Natural killer cell treated with Interleukin-12 subunit alpha and Interleukin-12 subunit beta and Interleukin-15 and Interleukin-18, amount 100 ng/mL, for 72 hours (primary cell): ENCODE measurements around the gene PCAT6. TPM values are rescaled to one million over a fixed set of nuclear protein-coding genes. Genes with fewer than 3 reads are reported as not detected.

Source experiments
- ATAC-seq, 2 donors: fragments of 150-1000 bp; cut with Tn5 transposase in 1 of 2; sonication (Bioruptor Pico), chemical (Tn5 transposase) in 1 of 2; 2 replicates each; pipeline ENCODE4 v1.10.0; 2021
- DNase-seq: peaks from one replicate; pipeline ENCODE4 v3.0.0; 2022; ENCODE audit warnings: low spot score
- H3K27ac Mint-ChIP-seq, 2 donors: 1 replicate in 1 of 2; 2 replicates in 1 of 2; pipeline ENCODE4 v1.8.0; 2022; ENCODE audit warnings: mixed read lengths in 2 of 2, mild to moderate bottlenecking in 1 of 2, moderate library complexity in 1 of 2
- H3K27me3 Mint-ChIP-seq, 2 donors: 1 replicate in 1 of 2; 2 replicates in 1 of 2; pipeline ENCODE4 v1.8.0; 2022; ENCODE audit warnings: mixed read lengths in 2 of 2
- H3K36me3 Mint-ChIP-seq: one replicate; pipeline ENCODE4 v1.8.0; 2022; ENCODE audit warnings: mixed read lengths
- H3K4me1 Mint-ChIP-seq, 2 donors: 1 replicate in 1 of 2; 2 replicates in 1 of 2; pipeline ENCODE4 v1.8.0; 2022; ENCODE audit warnings: low read depth in 2 of 2, mixed read lengths in 2 of 2, mild to moderate bottlenecking in 1 of 2
- H3K4me3 Mint-ChIP-seq: one replicate; pipeline ENCODE4 v1.8.0; 2022; ENCODE audit warnings: mixed read lengths
- H3K9me3 Mint-ChIP-seq: 2 replicates; pipeline ENCODE4 v1.8.0; 2022; ENCODE audit warnings: mixed read lengths
- total RNA-seq, 2 donors: library from RNA; stranded (reverse); gene quantifications; one replicate each; pipeline ENCODE4 v1.2.3, GENCODE V29; 2022

PCAT6 gene
- total RNA-seq, 2 donors from 2014 or later: 1.0 to 1.4 TPM

- Mint-ChIP-seq H3K4me3 (no peak overlapping the region), H3K27me3 (no peaks in the 10 kb centered on the region), H3K4me1 (peaks cover 34 to 39% of the 10 kb centered on the region in 2 donors), H3K27ac (no peak overlapping the region), H3K9me3 (no peaks in the 10 kb centered on the region), H3K36me3 (no peaks in the 10 kb centered on the region)
- ATAC-seq (no peak), DNase-seq (no peak)
Measured at GRCh38 chr1:202801175-202801574, 9.6 kb upstream of the PCAT6 start.

DNA sequence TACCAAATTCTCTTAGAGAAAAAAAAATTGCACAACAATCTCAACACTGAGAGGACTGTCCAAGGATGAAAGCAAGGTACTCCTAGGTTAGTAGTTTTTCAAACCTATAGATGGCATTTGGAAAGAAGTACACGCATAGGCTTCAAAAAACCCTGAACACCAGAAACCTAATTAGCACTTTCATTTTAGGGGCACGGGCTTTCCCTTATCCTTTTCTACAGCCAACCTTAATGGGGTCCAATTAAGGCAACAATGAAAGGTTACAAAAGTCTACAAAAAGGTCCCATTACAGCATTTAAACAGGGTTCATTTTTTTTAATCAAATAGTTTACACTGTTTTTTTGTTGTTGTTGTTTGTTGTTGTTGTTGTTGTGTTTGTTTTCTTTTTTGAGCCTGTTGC is 8.7 kb upstream of the PCAT6 start:
- DNase-seq: no peak
- Mint-ChIP-seq H3K36me3 (no peaks in the 10 kb centered on the region), H3K9me3 (no peaks in the 10 kb centered on the region), H3K4me1 (peaks cover 38 to 39% of the 10 kb centered on the region in 2 donors), H3K27ac (no peak overlapping the region), H3K4me3 (no peak overlapping the region), H3K27me3 (no peaks in the 10 kb centered on the region)
- ATAC-seq: no peak

- Mint-ChIP-seq H3K27ac (no peak overlapping the region), H3K9me3 (no peaks in the 10 kb centered on the region), H3K36me3 (no peaks in the 10 kb centered on the region), H3K4me3 (no peak overlapping the region), H3K27me3 (no peaks in the 10 kb centered on the region), H3K4me1 (peaks cover 33 to 38% of the 10 kb centered on the region in 2 donors)
- DNase-seq (no peak), ATAC-seq (no peak)
Measured at GRCh38 chr1:202802998-202803932, 7.5 kb upstream of the PCAT6 start.

DNA sequence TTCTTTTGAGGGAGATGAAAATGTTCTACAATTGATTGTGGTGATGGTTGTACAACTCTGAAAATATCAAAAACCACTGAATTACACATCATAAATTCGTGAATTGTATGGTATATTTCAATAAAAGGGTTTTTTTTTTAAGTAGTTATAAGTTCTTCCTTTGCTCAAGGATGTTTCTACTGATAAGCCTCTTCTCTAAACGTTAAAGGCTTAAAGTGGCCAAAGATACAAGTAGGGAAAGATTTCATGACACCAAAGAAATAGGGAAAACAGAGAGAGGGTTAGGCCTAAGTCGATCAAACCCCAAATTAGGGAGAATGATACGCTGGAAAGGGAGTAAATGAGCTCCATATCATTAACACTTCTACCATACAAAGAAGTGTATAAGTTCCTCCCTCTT is 6.6 kb upstream of the PCAT6 start:
- H3K36me3 Mint-ChIP-seq: no peaks in the 10 kb centered on the region
- no peak for DNase-seq
- H3K4me1 Mint-ChIP-seq: peaks cover 41 to 46% of the 10 kb centered on the region in 2 donors
- no peaks in the 10 kb centered on the region for H3K9me3 Mint-ChIP-seq
- no peak overlapping the region for H3K4me3 Mint-ChIP-seq
- ATAC-seq: no peak
- no peaks in the 10 kb centered on the region for H3K27me3 Mint-ChIP-seq
- peak overlapping the region; percentile 18 to 23 for H3K27ac Mint-ChIP-seq

GRCh38 chr1:202805886-202806844 is 4.6 kb upstream of the PCAT6 start:
- H3K4me1 Mint-ChIP-seq: peaks cover 43 to 48% of the 10 kb centered on the region in 2 donors
- H3K27ac Mint-ChIP-seq: peak overlapping the region; percentile 89 to 97
- no peaks in the 10 kb centered on the region for H3K9me3 Mint-ChIP-seq
- H3K27me3 Mint-ChIP-seq: no peaks in the 10 kb centered on the region
- H3K36me3 Mint-ChIP-seq: no peaks in the 10 kb centered on the region
- peak overlapping the region; percentile 89 for H3K4me3 Mint-ChIP-seq
- ATAC-seq (peak; percentile 12 to 41), DNase-seq (no peak)

DNA sequence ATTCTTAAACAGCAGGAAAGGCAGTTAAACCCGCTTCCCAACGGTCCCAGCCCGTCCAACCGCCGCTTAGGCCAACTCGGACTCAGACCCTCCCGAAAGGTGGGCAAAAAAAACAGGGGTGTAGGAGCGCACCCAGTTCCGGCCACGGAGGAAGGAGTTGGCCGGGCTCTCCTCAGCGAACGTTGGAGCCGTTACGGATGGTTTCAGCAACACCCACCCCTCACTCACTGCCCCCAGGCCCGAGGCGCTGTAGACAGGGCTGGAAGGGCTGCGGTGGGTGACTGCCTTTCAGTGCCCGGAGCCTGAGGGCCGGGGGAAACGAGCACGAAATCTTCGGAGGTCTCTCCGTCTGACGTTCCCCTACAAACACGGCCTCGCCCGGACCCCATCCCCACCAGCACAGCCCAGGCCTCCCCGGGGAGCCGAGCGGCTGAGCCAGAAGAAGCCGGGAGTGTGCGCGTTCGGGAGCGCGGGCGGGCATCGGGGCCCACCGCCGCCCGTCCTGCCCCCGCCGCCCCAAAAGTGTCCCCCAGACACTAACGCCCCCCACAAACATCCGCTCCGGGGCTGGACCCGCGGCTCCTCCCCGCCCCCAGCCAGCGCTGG is 3.8 kb upstream of the PCAT6 start:
- ATAC-seq: no peak
- peak overlapping the region; percentile 89 for H3K4me3 Mint-ChIP-seq
- no peaks in the 10 kb centered on the region for H3K27me3 Mint-ChIP-seq

DNA sequence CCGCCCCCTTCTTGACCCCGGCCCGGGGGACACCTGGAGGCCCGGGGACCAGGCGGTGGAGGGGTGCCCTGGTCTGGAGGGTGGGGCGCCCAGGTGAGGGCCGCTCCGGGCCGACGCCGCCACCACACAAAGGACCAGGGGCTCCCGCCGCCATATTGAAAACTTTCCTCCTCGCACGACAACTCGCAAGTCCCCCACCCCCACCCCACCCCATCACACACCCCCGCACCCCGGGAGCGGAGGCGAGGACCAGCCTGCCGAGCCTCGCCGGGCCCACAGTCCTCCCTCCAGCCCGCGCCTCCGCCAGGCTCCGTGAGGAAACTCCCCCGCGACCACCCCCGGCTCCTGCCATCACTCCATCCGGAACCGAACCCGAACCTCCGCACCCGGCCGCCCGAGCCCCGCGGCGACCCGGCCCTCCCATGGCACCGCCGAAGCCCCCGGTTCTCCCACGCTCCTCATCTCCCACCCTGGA is 3.3 kb upstream of the PCAT6 start:
- peak overlapping the region; percentile 89 to 97 for H3K27ac Mint-ChIP-seq
- no peak for DNase-seq
- H3K4me1 Mint-ChIP-seq: peaks cover 50 to 52% of the 10 kb centered on the region in 2 donors
- peak; percentile 8 to 26 for ATAC-seq
- no peaks in the 10 kb centered on the region for H3K27me3 Mint-ChIP-seq
- no peaks in the 10 kb centered on the region for H3K9me3 Mint-ChIP-seq
- H3K36me3 Mint-ChIP-seq: no peaks in the 10 kb centered on the region
- peak overlapping the region; percentile 89 for H3K4me3 Mint-ChIP-seq

More for the DNA sequence above, 3.8 kb upstream of the PCAT6 start:
- H3K36me3 Mint-ChIP-seq: no peaks in the 10 kb centered on the region
- peak overlapping the region; percentile 89 to 97 for H3K27ac Mint-ChIP-seq
- peaks cover 50% of the 10 kb centered on the region in 2 donors for H3K4me1 Mint-ChIP-seq
- DNase-seq: no peak
- no peaks in the 10 kb centered on the region for H3K9me3 Mint-ChIP-seq

DNA sequence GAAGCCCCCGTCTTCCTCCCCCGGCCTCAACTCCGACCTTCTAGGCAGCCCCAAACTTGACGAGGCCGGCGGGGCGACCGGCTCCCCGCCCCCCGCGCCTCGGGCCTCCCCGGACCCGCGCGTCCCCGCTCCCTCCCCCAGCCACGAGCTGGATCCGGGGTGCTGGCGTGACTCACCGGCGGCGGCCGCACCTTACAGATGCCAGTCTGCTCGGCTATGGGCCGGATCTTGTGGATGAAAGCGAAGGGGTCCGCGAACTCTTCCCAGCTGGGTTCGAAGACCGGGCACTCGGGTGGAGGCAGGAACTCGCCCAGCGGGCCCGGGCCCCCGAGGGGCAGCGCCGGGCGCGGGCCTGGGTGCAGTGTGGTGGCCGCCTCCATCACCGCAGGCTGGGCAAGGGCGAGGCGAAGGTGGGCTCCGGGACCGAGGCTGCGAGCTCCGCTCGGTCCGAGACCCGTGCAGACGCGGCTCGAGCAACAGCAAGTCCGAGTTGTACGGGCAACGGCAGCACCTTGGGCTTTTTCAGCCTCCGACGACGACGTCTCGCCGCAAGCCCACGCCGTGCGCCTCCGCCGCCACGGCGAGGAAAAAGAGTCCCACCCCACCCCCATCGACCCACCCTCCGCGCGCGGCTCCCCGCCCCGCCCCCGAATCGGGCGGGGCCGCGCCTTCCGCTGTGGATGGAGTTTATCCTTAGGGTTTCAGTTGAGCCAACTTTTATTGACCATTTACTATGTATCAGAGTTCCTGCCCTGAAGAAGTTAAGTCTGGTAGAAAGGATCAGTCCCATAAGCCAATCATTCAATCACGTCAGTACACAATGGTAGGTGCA is 2.6 kb upstream of the PCAT6 start, which contains the start of gene KDM5B:
TSS of gene KDM5B (minus strand) at position 496 of the 832 bp plus-strand sequence. CDS start at position 380, 116 bp downstream.
- Mint-ChIP-seq H3K4me3 (peak within 1 kb of the TSS; percentile 89), H3K4me1 (peaks cover 44 to 46% of the 10 kb centered on the region in 2 donors)

GRCh38 chr1:202809597-202810159 is 1.1 kb upstream of the PCAT6 start:
- Mint-ChIP-seq H3K4me1 (peaks cover 43 to 44% of the 10 kb centered on the region in 2 donors), H3K27me3 (no peaks in the 10 kb centered on the region), H3K4me3 (peak overlapping the region; percentile 89), H3K36me3 (no peaks in the 10 kb centered on the region), H3K9me3 (no peaks in the 10 kb centered on the region), H3K27ac (peak overlapping the region; percentile 80 to 89)
- ATAC-seq (no peak), DNase-seq (no peak)

More for the DNA sequence above, 2.6 kb upstream of the PCAT6 start, which contains the start of gene KDM5B:
- Mint-ChIP-seq H3K36me3 (no peaks in the 10 kb centered on the region), H3K27ac (peak within 1 kb of the TSS; percentile 89 to 97), H3K9me3 (no peaks in the 10 kb centered on the region), H3K27me3 (no peaks in the 10 kb centered on the region)
- peak; percentile 58 to 68 for ATAC-seq
- peak; percentile 82 for DNase-seq

GRCh38 chr1:202810193-202810614 is 550 bp upstream of the PCAT6 start:
- Mint-ChIP-seq H3K27me3 (no peaks in the 10 kb centered on the region), H3K4me3 (peak overlapping the region; percentile 89), H3K36me3 (no peaks in the 10 kb centered on the region), H3K27ac (peak overlapping the region; percentile 80 to 89), H3K4me1 (peaks cover 40 to 43% of the 10 kb centered on the region in 2 donors), H3K9me3 (no peaks in the 10 kb centered on the region)
- DNase-seq: no peak
- no peak for ATAC-seq

- ATAC-seq (peak; percentile 2 to 21), DNase-seq (peak; percentile 74)
- peaks cover 27 to 30% of the 10 kb centered on the region in 2 donors for H3K4me1 Mint-ChIP-seq
- peak overlapping the region; percentile 80 to 89 for H3K27ac Mint-ChIP-seq
- H3K9me3 Mint-ChIP-seq: no peaks in the 10 kb centered on the region
- H3K27me3 Mint-ChIP-seq: peaks cover 0 to 2% of the 10 kb centered on the region in 2 donors
- no peaks in the 10 kb centered on the region for H3K36me3 Mint-ChIP-seq
- peak overlapping the region; percentile 89 for H3K4me3 Mint-ChIP-seq
Measured at GRCh38 chr1:202811296-202812175, 782 bp downstream of the PCAT6 start.
